GM21528 (cell line): ENCODE results near the gene PPP3CA.

Experiments
- ATAC-seq: cut with Tn5 transposase; IDR thresholded peaks from one replicate; pipeline ENCODE4 v1.9.1; 2021; ENCODE audit warnings: mild to moderate bottlenecking, moderate library complexity; ENCODE audit not compliant: unreplicated experiment, low FRiP score

The PPP3CA gene

DNA sequence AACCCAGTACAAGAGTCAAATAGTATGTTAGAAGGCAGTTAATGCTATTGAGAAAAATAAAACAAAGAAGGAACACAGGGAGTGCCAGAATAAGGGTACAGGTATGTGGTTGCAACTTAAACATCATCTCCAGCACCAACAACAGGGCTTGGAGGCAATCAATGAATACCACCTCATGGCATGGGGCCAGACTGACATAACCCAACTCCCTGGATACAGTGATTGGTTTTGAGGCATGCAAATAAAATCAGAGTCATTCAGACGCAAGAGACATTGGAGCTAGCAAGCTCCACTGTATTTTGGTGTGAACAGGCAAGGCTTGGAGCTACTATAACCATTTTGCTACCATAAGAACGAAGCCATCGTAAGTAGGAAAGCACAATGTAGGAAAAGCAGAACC is 56.7 kb downstream of the PPP3CA start:
- ATAC-seq = no peak

DNA sequence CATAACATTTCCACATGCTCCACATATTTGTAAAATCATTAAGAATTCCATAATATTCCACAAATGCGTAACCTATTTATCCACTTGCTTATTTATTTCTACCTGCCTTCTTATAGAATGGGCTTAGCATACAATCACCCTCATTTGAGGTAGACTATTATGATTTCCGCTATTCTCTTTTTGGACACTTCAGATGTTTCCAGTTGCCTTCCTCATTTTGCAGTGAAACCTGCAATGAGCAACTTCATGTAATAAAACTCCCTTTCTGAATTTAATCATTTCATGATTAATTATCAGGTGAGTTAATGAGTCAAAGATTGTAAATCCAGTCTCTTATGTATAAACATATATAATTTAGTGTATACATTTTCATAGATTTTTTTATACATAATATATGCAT is 58.0 kb downstream of the PPP3CA start:
- ATAC-seq = no peak

DNA sequence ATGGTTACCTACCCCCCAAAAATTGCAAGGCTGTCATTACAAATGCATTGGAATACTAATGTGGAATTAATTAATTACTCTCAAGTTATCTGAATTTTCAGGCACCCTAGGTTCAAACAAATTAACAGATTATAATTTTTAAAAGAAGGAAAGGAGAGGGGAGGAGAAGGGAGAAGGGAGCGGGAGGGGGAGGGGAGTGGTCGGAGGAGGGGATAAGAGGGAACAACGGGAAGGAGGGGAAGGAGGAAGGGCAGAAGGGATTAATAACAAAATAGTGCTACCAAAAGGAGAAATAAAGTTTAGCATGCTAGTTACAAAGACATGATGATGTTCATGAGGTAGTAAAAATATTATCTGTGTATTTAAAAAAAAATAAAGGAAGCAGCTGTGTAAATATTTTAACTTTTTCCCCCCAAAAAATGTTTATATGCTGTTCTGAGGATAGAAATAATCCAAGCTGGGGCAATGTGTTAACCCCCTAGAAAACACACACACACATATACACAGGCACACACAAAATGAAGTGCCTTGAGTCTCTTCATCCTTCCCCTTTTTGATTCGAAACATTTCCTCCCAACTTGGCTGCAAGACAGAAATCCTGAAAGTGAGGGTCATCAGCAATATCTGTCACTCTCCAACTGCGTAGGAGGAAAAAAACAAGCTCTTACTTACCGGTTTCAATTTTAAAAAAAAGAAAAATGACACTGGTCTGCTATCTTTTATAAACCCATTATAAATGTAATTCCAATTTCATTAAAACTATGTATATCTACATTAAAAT is 58.8 kb downstream of the PPP3CA start:
- ATAC-seq = no peak

DNA sequence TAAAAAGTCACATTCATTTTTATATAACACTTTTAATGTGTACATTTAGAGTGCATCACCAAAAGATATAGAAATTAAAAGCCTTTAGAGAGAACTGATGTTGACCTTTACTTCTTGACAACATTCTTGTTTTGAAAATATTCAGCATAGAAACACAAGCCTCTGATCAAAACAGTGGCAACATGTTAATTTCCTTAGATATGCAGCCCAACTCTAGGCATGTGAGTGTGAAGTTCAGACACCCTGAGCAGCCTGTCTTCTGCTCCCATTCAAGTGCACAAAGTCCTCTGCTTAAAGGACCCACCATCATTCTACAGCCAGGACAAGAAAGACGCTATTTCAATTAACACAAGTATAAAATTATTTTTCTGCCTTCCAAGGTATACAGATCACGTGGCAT is 60.0 kb downstream of the PPP3CA start:
- no peak for ATAC-seq

DNA sequence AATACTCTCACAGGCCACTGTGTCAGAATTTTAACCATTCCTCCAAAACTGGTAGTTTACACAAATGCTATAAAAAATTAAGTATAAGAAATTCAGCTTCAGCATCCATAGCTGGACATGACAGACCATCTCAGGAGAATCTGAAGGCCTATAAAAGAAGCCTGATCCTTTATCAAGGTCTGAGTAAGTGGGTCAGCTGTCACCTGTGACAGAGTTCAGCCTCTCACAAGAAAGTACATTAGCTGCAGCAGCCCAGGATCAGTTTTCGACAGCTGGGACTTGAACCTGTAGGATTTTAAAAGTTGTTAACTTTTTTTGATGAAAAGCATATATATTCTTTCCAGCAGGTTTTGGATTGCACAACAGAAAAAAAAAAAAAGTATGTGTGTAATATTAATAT is 60.7 kb downstream of the PPP3CA start:
- ATAC-seq = no peak

DNA sequence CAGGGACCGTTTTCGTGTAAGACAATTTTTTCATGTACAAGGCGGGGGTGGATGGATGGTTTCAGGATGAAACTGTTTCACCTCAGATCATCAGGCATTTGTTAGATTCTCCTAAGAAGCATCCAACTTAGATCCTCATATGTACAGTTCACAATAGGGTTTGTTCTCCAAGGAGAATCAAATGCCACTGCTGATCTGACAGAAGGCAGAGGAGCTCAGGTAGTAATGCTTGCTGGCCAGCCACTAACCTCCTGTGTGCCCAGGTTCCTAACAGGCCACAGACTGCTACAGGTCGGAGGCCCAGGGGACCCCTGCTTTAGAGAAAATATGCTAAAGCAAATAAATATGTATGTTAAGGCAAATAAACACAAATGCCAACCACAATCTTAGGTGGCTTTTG is 61.3 kb downstream of the PPP3CA start:
- ATAC-seq = no peak

DNA sequence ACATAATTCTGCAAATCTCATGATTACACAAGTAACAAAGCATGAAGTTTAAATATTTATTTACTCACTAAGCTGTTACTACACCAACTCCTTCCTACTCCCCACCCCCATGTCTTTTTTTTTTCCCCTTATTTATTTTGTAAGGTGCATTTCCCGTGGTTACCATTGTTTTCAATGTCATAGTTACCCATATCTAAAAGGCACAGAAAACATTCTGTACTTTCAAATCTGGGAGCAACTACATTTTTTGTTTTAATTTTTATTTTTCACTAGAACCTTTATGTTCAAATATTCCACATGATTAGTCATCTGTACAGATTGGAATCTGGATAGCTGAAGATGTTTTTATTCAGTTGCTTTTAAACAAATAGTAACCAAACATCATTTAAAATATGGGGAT is 62.8 kb downstream of the PPP3CA start:
- ATAC-seq = no peak

DNA sequence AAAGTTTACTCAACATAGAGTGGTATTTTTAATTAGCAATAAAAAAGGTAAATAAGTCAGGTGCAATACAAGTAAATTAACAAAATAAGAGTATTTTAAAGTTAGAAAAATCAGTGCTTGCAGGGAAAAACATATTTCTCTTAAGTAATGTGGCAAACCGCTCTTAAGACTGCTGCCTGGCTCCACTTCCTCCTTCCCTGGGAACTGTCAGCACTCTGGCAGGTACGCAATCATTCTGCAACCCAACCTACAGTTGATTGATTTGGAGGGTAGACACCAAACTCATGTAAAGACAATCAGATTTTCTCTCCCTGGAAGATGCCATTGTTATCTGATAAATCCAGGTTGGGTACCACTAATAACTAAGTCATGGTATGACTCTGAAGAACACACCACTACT is 63.9 kb downstream of the PPP3CA start:
- no peak for ATAC-seq

DNA sequence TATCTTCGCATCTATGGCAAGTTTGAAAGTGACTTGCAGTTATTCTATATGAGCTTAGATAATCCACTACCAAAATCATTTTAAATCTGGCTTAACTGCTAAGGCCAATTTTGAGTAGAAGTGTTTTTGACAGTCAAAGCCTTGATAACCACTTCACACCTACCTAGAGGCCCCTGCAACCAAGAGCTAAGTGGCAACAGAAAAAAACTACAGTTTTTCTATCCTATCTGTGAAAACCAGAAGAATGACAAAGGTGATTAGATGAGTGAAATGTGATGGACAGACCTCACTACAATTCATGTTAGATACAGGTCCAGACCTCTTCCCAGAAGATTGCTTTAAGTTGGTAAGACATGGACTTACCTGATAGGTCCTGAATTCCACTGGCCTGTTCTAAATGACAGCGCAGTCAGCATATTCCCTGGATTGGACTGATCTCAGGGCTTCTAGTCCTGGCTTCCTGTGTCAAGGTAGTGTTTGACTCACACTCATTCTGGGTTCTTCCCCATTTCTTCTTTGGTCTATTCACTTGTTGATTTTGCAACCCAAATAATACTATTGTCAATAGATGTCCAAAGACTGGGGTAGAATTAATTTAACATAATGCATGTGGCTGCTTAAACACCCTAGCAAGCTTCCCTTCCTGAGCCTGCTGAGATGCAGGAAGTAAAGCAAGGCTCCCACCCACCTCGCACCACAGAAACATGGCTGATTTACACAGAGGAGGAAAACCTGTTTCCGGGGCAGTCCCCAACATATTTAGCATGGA is 65.1 kb downstream of the PPP3CA start:
- no peak for ATAC-seq

DNA sequence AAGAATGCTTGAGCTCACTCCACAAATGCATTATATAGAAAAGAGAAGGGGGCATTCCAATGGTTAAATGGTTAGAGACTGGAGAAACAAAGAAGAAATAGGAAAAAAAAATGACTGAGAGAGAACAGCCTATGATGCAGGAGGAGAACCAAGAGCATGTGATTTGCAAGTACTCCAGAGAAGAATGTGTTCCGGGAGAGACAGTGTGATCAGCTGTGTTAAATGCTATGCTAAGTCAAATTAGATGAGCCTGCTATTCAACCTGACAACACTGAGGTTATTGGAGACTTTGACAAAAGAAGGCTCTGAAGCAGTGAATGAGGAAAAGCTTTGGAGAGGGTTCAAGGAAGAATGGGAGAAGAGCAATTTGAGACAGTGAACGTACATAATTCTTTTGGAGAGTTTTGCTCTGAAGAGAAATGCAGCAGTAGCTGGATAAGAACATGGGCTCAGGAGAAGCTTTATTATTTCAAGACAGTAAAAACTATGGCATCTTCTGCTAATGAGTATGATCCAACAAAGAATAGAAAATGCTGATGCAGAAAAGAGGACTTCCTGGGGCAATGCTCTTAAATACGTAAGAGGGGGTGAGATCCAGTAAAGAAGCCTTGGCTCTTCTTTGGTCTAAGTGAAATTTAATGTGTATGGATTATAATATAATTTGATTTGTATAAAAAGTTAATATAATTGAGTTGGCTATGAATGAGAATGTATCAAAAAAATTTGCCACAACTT is 66.3 kb downstream of the PPP3CA start:
- no peak for ATAC-seq

DNA sequence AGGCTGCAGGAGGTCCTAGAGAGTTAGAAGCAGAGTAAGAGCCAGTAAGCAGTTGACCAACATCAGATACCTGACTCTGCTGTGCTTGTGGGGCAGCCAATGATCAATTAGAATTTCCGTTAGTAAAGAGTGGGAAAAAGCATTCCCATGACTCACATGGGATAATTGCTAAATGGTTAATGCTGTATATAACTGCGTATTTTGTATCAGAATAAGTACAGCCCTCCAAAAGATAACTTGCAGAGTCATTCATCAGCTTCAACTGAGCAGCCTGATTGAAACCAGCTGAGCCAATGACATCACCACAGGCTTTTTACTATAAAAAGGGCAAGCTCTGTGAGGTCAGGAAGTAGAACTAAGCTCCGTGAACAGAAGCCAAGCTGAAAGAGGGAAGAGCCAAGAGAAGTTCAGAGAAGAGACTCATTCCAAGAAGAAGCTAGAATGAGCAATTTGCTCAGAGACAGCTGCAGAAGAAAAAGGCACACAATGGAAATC is 67.9 kb downstream of the PPP3CA start:
- peak; percentile 63 for ATAC-seq

DNA sequence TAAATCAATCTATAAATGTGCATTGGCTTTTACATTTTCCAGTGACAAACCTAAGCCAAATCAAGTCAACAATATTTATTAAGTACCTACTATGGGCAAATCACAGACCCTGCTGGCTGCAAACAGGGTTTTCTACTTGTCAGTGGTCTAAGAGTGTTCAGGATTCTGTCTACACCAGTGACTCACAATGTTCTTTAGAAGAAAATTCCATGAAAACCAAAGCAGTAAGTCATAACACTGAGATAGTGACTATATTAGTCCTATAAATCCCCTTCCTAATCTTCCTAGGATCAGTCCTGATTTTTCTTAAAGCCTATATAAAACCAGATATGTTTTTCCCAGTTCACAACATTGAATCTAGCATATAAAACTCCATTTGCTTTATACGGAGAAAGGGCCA is 69.7 kb downstream of the PPP3CA start:
- ATAC-seq = no peak

DNA sequence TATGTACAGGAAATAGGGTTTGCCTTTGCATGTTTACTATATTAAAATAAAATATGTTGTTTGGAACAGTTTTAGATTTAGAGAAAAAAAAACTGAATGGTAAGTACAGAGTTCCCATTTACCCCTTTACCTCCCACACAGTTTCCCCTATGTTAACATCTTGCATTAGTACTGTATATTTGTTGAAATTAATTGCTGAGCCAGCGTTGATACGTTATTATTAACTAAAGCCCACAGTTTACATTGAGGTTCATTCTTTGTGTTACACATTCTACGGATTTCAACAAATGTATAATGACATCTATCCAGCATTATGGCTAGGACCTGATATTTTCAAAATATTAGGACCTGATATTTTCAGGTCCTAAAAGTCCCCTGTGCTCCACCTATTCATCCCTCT is 70.7 kb downstream of the PPP3CA start:
- ATAC-seq = no peak

DNA sequence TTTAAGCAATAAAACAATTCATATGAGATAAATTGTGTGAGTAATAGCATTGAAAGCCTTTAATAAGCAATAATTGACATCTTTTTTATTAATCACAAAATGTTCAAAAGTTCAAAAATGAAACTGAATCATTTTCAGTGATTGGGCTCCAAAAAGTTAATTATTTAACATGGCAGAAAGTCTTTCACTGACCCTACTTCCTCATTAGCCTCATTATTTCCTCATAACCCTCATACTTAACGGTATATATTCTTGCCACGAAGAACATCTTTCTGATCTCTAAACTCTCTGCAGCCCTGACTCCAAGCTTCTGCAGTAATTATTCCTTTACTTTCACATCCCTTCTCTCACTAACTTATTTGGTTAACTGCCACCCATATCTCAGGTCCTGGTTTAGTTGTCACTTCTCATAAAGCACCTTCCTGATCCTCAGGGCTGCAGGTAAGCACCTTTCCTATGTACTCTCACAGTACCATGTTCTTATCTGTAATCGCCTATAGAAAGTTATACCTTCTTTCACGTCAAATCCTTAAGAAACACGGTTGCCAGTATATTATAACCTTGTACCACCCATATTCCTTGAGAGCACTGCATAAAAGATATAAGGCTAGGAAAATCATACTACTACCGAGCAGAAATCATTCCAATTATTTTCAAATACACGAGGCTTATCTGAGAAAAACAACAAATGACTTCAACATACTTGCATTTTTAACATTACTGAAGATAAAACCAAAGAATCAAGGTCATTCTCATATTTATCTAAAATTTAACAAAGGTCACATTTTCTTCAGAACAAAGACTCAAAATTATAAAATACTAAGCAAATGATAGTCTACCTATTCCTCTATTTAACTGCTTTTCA is 72.2 kb downstream of the PPP3CA start:
- no peak for ATAC-seq

DNA sequence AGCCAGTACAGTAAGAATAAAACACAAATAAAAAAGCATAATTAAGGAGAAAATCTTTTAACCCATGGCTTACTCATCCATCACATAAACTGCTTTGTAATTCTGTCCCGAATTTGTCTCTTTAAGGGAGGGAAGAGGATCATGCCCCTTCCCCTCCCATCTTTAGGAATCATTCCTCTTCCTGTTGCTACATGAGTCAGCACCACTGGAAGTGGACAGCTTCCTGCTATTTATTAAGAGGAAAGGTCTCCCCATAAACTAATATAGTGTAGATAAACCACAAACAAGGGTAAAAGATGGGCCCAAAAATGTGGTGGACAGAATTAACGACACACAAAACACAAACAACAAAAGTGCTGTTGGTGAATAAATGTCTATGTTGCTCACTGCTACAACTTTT is 75.8 kb downstream of the PPP3CA start:
- no peak for ATAC-seq

DNA sequence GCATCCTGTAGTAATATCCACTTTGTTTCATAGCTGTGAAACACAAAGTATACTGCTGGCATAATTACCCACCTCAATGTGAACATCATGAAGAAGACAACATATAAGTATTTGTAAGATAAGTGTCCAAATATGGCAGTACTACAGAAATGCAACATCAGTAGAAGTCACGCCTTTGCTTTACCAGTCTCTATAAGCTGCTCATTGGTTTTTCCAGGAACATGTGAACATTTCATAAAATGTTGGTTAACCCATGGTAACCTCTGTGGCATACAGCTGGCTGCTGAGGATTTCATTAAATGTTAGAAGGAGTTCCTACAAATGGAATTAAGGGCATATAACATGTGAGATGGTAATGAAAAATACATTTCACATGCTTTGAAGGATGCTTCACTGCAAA is 77.6 kb downstream of the PPP3CA start:
- no peak for ATAC-seq

DNA sequence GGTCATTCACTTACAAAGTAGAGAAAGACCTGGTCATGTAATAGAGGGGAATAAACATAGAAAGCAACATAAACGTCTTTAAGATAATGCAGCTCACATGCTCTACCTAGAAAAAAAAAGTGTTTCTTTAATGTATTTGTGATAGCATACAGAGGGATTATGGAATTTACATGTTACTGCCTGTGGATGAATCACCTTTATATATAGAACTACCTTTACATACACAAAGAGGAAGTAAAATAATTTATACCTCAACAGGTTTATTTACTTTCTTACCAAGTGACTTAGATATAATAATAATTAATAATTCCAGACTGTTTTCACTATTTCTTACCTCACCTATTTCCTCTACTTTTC is 81.5 kb downstream of the PPP3CA start:
- ATAC-seq = no peak

DNA sequence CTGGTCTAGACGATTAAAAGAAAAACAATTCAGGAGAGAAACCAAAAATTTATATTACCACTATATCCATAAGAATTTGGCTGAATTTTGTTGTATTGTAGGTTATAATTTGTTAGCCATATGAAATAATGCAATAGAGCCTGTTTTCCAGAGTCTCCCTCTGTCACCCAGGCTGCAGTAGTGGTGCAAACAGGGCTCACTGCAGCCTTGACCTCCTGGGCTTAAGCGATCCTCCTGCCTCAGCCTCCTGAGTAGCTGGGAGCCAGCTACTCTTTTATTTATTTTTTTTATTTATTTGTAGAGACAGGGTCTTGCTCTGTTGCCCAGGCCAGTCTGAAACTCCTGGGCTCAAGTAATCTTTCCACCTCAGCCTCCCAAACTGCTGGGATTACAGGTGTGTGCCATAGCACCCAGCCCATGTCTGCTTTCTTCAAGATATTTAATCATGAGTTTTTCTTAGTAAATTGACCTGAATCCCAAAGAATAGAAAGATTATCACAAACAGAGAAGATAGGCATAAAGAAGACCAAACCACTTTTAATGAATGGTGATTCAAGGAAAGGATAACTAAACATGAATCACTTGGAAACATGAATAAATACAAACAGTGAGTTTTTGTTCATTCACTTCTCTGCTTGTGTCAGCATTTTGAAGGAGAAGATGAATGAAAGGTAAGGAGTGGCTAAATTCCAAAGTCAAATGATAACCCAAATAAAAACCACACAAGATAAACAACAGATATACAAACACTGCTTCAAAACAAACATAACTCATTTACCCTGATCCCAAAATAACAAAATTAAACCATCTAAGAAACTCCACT is 82.1 kb downstream of the PPP3CA start:
- ATAC-seq = no peak

DNA sequence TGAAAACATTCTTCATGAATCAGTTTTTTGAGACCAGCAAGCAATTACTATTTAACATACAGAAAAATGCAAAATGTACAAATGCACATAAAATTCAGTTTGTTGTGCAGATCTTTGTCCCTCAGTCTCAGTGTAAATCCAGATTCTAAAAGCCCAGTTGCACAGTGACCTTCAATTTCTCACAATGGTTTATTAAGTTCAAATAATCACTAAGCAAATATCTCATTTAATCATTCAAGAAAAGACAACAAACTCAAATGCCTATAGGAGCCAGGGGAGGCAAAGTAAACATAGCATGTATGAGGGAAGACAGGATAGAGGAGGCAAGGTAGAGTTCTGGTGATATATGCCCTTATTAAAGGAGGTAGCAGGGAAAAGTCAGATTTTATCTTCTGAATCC is 82.8 kb downstream of the PPP3CA start:
- ATAC-seq = no peak

DNA sequence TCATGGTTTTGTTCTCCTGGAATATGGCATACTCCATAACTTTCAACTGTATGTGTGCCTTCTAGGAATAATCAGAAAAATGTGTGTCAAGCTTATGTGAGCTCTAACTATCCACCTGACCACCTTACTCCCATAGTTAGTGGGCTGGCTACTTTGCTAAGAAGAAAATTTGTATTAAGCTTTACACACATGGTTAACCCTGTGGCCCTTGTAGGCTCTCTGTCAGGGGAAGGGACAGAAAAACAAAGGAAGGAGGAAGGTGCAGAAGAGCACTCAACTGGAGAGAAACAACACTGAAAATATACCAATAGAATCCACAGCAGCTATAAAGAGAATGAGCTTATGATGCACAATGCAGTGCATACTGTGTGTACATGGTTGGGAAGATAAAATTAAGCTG is 84.6 kb downstream of the PPP3CA start:
- peak; percentile 72 for ATAC-seq
